Right ventricle myocardium inferior (tissue), 1 donor: Measurements from ENCODE around the gene C7orf57. TPM values are rescaled to one million over a fixed set of nuclear protein-coding genes. Genes with fewer than 3 reads are reported as not detected.
A peak's percentile ranks its signal among the peaks of the same experiment; 100 is the strongest.

Source experiments
- ATAC-seq: fragments of 200-7000 bp; cut with Tn5 transposase; one replicate; pipeline ENCODE4 v1.9.1; 2020; ENCODE audit warnings: mild to moderate bottlenecking, moderate library complexity
- DNase-seq: peaks from one replicate; pipeline ENCODE4 v3.0.0; 2021; ENCODE audit errors: missing footprints
- intact Hi-C: fragments of 100-400 bp; cut with DNase I; formaldehyde crosslinking; loops from one replicate; pipeline ENCODE4 v1.11.0; 2022
- total RNA-seq: library from RNA; stranded (reverse); fragmentation: NEBNext Ultra II Directional; extraction: Animal tissue kit (Norgen Biotek cat#: 25700); gene quantifications from one replicate; pipeline ENCODE4 v1.2.1, GENCODE V29; 2021
- donor health status: DM: no; HTN: yes; CAD: no; lungs with severe emphysema.

The C7orf57 gene
- total RNA-seq, 1 donor from 2014 or later: not detected

GRCh38 chr7:48098846-48099245, 63.5 kb downstream of the C7orf57 start:
- intact Hi-C loops: no loop called here

GRCh38 chr7:48099781-48100180, 64.4 kb downstream of the C7orf57 start:
- no peak for ATAC-seq
- no peak for DNase-seq
- intact Hi-C loops: no loop called here

More at GRCh38 chr7:48098846-48099245, 63.5 kb downstream of the C7orf57 start:
- no peak for DNase-seq
- ATAC-seq: no peak

GRCh38 chr7:48101352-48101751, 66.0 kb downstream of the C7orf57 start:
- intact Hi-C loops: no loop called here
- DNase-seq: no peak
- ATAC-seq: no peak

- ATAC-seq (no peak), DNase-seq (no peak)
- intact Hi-C loops: no loop called here
Observed at GRCh38 chr7:48101968-48102367, 66.6 kb downstream of the C7orf57 start.

GRCh38 chr7:48102530-48102929, 67.2 kb downstream of the C7orf57 start:
- no peak for DNase-seq
- ATAC-seq: no peak
- intact Hi-C loops: no loop called here

GRCh38 chr7:48105045-48105444, 69.7 kb downstream of the C7orf57 start:
- intact Hi-C loops: no loop called here
- ATAC-seq (no peak), DNase-seq (no peak)

GRCh38 chr7:48106906-48107659, 71.7 kb downstream of the C7orf57 start:
- ATAC-seq (no peak), DNase-seq (no peak)
- intact Hi-C loops: no loop called here

- intact Hi-C loops: no loop called here
- ATAC-seq: no peak
Observed at GRCh38 chr7:48107926-48108472, 72.7 kb downstream of the C7orf57 start.

GRCh38 chr7:48108959-48109847, 73.9 kb downstream of the C7orf57 start:
- intact Hi-C loops: no loop called here
- DNase-seq (no peak), ATAC-seq (no peak)

More at GRCh38 chr7:48107926-48108472, 72.7 kb downstream of the C7orf57 start:
- no peak for DNase-seq

GRCh38 chr7:48109848-48110663, 74.7 kb downstream of the C7orf57 start:
- DNase-seq: peak; percentile 83
- ATAC-seq: peak; percentile 58
- intact Hi-C loops: loop anchor here (1.0 to 2.0 kb wide), 3 partner anchors 75 to 165 kb away; partner anchors contain the start of gene C7orf57

- intact Hi-C loops: loop anchor here (1.0 to 2.0 kb wide), 3 partner anchors 76 to 166 kb away; partner anchors contain the start of gene C7orf57
Observed at GRCh38 chr7:48110868-48111267, 75.5 kb downstream of the C7orf57 start.

More at GRCh38 chr7:48110868-48111267, 75.5 kb downstream of the C7orf57 start:
- ATAC-seq (no peak), DNase-seq (no peak)

Other genes with a start within 250 kb of the C7orf57 start
- gene PKD1L1, start 87.1 kb upstream of the C7orf57 start, total RNA-seq: 1.3 TPM
- gene HUS1, start 55.9 kb upstream of the C7orf57 start, total RNA-seq: 29.6 TPM
- gene SUN3, start 6.4 kb upstream of the C7orf57 start, total RNA-seq: not detected
- 20.9 TPM for gene UPP1, start 53.7 kb downstream of the C7orf57 start, total RNA-seq
- not detected for gene ABCA13, start 135.9 kb downstream of the C7orf57 start, total RNA-seq